Activated naive CD8-positive, alpha-beta T cell (primary cell): ENCODE data around the gene PUSL1.

Source experiments
- H3K27ac Mint-ChIP-seq: one replicate; pipeline ENCODE4 v1.8.0; 2021; ENCODE audit warnings: mixed read lengths
- H3K27me3 Mint-ChIP-seq: one replicate; pipeline ENCODE4 v1.8.0; 2021; ENCODE audit warnings: mixed read lengths
- H3K36me3 Mint-ChIP-seq: one replicate; pipeline ENCODE4 v1.8.0; 2021; ENCODE audit warnings: mixed read lengths
- H3K4me1 Mint-ChIP-seq: one replicate; pipeline ENCODE4 v1.8.0; 2021; ENCODE audit warnings: low read depth, mixed read lengths
- H3K4me3 Mint-ChIP-seq: one replicate; pipeline ENCODE4 v1.8.0; 2021; ENCODE audit warnings: mild to moderate bottlenecking, mixed read lengths
- H3K9me3 Mint-ChIP-seq: one replicate; pipeline ENCODE4 v1.8.0; 2021; ENCODE audit warnings: low read depth, mixed read lengths

The PUSL1 gene

GRCh38 chr1:1273209-1273511 is 35.2 kb upstream of the PUSL1 start:
- no peaks in the 10 kb centered on the region for H3K9me3 Mint-ChIP-seq
- H3K27ac Mint-ChIP-seq, result peak overlapping the region; percentile 81
- peaks cover 37% of the 10 kb centered on the region for H3K4me1 Mint-ChIP-seq
- peak overlapping the region; percentile 90 for H3K4me3 Mint-ChIP-seq
- H3K27me3 Mint-ChIP-seq, result no peaks in the 10 kb centered on the region
- H3K36me3 Mint-ChIP-seq, result peaks cover 2% of the 10 kb centered on the region

- H3K27me3 Mint-ChIP-seq, result no peaks in the 10 kb centered on the region
- H3K4me1 Mint-ChIP-seq, result peaks cover 37% of the 10 kb centered on the region
- H3K36me3 Mint-ChIP-seq, result peaks cover 2% of the 10 kb centered on the region
- H3K9me3 Mint-ChIP-seq, result no peaks in the 10 kb centered on the region
- peak within 1 kb of the TSS; percentile 81 for H3K27ac Mint-ChIP-seq
- peak within 1 kb of the TSS; percentile 90 for H3K4me3 Mint-ChIP-seq
Observed at GRCh38 chr1:1273512-1274298, 34.7 kb upstream of the PUSL1 start, which contains the start of gene UBE2J2. UBE2J2 (minus strand) TSS chr1:1273854; CDS start chr1:1267992, 5,862 bp downstream.

- Mint-ChIP-seq H3K27me3 (no peaks in the 10 kb centered on the region), H3K4me1 (peaks cover 37% of the 10 kb centered on the region), H3K36me3 (peaks cover 2% of the 10 kb centered on the region), H3K27ac (no peak overlapping the region), H3K4me3 (peak overlapping the region; percentile 73), H3K9me3 (no peaks in the 10 kb centered on the region)
Observed at GRCh38 chr1:1274299-1274930, 34.0 kb upstream of the PUSL1 start.

- H3K27me3 Mint-ChIP-seq, result no peaks in the 10 kb centered on the region
- H3K4me3 Mint-ChIP-seq, result peak overlapping the region; percentile 73
- no peak overlapping the region for H3K27ac Mint-ChIP-seq
- H3K36me3 Mint-ChIP-seq, result peaks cover 2% of the 10 kb centered on the region
- no peaks in the 10 kb centered on the region for H3K9me3 Mint-ChIP-seq
- H3K4me1 Mint-ChIP-seq, result peaks cover 31% of the 10 kb centered on the region
Observed at GRCh38 chr1:1274931-1275431, 33.4 kb upstream of the PUSL1 start.

GRCh38 chr1:1275836-1276235 is 32.6 kb upstream of the PUSL1 start:
- peaks cover 2% of the 10 kb centered on the region for H3K36me3 Mint-ChIP-seq
- no peaks in the 10 kb centered on the region for H3K27me3 Mint-ChIP-seq
- H3K4me3 Mint-ChIP-seq, result peak overlapping the region; percentile 66
- no peak overlapping the region for H3K27ac Mint-ChIP-seq
- H3K4me1 Mint-ChIP-seq, result peaks cover 22% of the 10 kb centered on the region
- no peaks in the 10 kb centered on the region for H3K9me3 Mint-ChIP-seq

GRCh38 chr1:1278620-1279019 is 29.8 kb upstream of the PUSL1 start:
- no peak overlapping the region for H3K27ac Mint-ChIP-seq
- H3K36me3 Mint-ChIP-seq, result no peaks in the 10 kb centered on the region
- H3K27me3 Mint-ChIP-seq, result no peaks in the 10 kb centered on the region
- peaks cover 4% of the 10 kb centered on the region for H3K4me1 Mint-ChIP-seq
- no peak overlapping the region for H3K4me3 Mint-ChIP-seq
- H3K9me3 Mint-ChIP-seq, result no peaks in the 10 kb centered on the region

- H3K4me3 Mint-ChIP-seq, result no peak overlapping the region
- peaks cover 4% of the 10 kb centered on the region for H3K4me1 Mint-ChIP-seq
- H3K9me3 Mint-ChIP-seq, result no peaks in the 10 kb centered on the region
- no peaks in the 10 kb centered on the region for H3K36me3 Mint-ChIP-seq
- no peaks in the 10 kb centered on the region for H3K27me3 Mint-ChIP-seq
- no peak overlapping the region for H3K27ac Mint-ChIP-seq
Observed at GRCh38 chr1:1279028-1279427, 29.4 kb upstream of the PUSL1 start.

GRCh38 chr1:1280782-1281481 is 27.5 kb upstream of the PUSL1 start:
- Mint-ChIP-seq H3K4me1 (no peaks in the 10 kb centered on the region), H3K27me3 (no peaks in the 10 kb centered on the region), H3K36me3 (no peaks in the 10 kb centered on the region), H3K27ac (no peak overlapping the region), H3K9me3 (no peaks in the 10 kb centered on the region), H3K4me3 (no peak overlapping the region)

GRCh38 chr1:1281533-1282321 is 26.7 kb upstream of the PUSL1 start:
- Mint-ChIP-seq H3K27me3 (no peaks in the 10 kb centered on the region), H3K9me3 (no peaks in the 10 kb centered on the region), H3K36me3 (no peaks in the 10 kb centered on the region), H3K27ac (no peak overlapping the region), H3K4me1 (no peaks in the 10 kb centered on the region), H3K4me3 (no peak overlapping the region)

GRCh38 chr1:1282998-1283397 is 25.4 kb upstream of the PUSL1 start:
- no peaks in the 10 kb centered on the region for H3K36me3 Mint-ChIP-seq
- no peaks in the 10 kb centered on the region for H3K4me1 Mint-ChIP-seq
- no peaks in the 10 kb centered on the region for H3K27me3 Mint-ChIP-seq
- H3K9me3 Mint-ChIP-seq, result no peaks in the 10 kb centered on the region
- H3K4me3 Mint-ChIP-seq, result no peak overlapping the region
- H3K27ac Mint-ChIP-seq, result no peak overlapping the region

GRCh38 chr1:1283821-1284220 is 24.6 kb upstream of the PUSL1 start:
- Mint-ChIP-seq H3K27me3 (no peaks in the 10 kb centered on the region), H3K4me1 (no peaks in the 10 kb centered on the region), H3K9me3 (no peaks in the 10 kb centered on the region), H3K4me3 (no peak overlapping the region), H3K27ac (no peak overlapping the region), H3K36me3 (no peaks in the 10 kb centered on the region)

- no peak overlapping the region for H3K4me3 Mint-ChIP-seq
- no peaks in the 10 kb centered on the region for H3K9me3 Mint-ChIP-seq
- no peaks in the 10 kb centered on the region for H3K36me3 Mint-ChIP-seq
- H3K27ac Mint-ChIP-seq, result no peak overlapping the region
- H3K4me1 Mint-ChIP-seq, result no peaks in the 10 kb centered on the region
- H3K27me3 Mint-ChIP-seq, result no peaks in the 10 kb centered on the region
Observed at GRCh38 chr1:1284221-1285101, 23.9 kb upstream of the PUSL1 start.

GRCh38 chr1:1285102-1285571 is 23.3 kb upstream of the PUSL1 start:
- H3K4me1 Mint-ChIP-seq, result no peaks in the 10 kb centered on the region
- H3K4me3 Mint-ChIP-seq, result no peak overlapping the region
- H3K27ac Mint-ChIP-seq, result no peak overlapping the region
- no peaks in the 10 kb centered on the region for H3K36me3 Mint-ChIP-seq
- H3K9me3 Mint-ChIP-seq, result no peaks in the 10 kb centered on the region
- H3K27me3 Mint-ChIP-seq, result no peaks in the 10 kb centered on the region
